RWPE2 (cell line): Measurements from ENCODE around the gene GPR37L1.

Experiments
- ATAC-seq: fragments of 200-7000 bp; cut with Tn5 transposase; 3 replicates; pipeline ENCODE4 v1.9.1; 2021; ENCODE audit warnings: low read depth
- DNase-seq: peaks from one replicate; pipeline ENCODE4 v3.0.0-alpha.2; 2020; ENCODE audit warnings: low spot score
- H3K27ac ChIP-seq: fragments of 450-650 bp; 2 replicates; pipeline ENCODE4 v1.5.1; 2017; ENCODE audit warnings: mild to moderate bottlenecking; ENCODE audit not compliant: poor library complexity, severe bottlenecking
- H3K27me3 ChIP-seq: fragments of 250-450 bp; sonication (Bioruptor Pico); 2 replicates; pipeline ENCODE4 v1.5.1; 2021; ENCODE audit warnings: mild to moderate bottlenecking, moderate library complexity; ENCODE audit not compliant: insufficient read depth, poor library complexity, severe bottlenecking
- H3K36me3 ChIP-seq: fragments of 250-450 bp; sonication (Bioruptor Pico); 2 replicates; pipeline ENCODE4 v1.5.1; 2020; ENCODE audit warnings: low read depth, mild to moderate bottlenecking, moderate library complexity
- H3K4me1 ChIP-seq: fragments of 250-450 bp; sonication (Bioruptor Pico); 2 replicates; pipeline ENCODE4 v1.5.1; 2021; ENCODE audit warnings: mild to moderate bottlenecking, moderate library complexity; ENCODE audit not compliant: insufficient read depth, poor library complexity, severe bottlenecking
- H3K4me3 ChIP-seq: fragments of 250-450 bp; sonication (Bioruptor Pico); 2 replicates; pipeline ENCODE4 v1.5.1; 2021; ENCODE audit warnings: mild to moderate bottlenecking, moderate library complexity; ENCODE audit not compliant: severe bottlenecking
- H3K9me3 ChIP-seq: fragments of 250-450 bp; sonication (Bioruptor Pico); 2 replicates; pipeline ENCODE4 v1.5.1; 2021; ENCODE audit warnings: mild to moderate bottlenecking, moderate library complexity; ENCODE audit not compliant: severe bottlenecking
- TF ChIP-seq, protein P1 (sequence below): fragments of 450-650 bp; IDR thresholded peaks from one replicate; pipeline ENCODE4 v1.5.1; 2017; ENCODE audit warnings: mild to moderate bottlenecking, moderate library complexity; ENCODE audit not compliant: poor library complexity, severe bottlenecking

GPR37L1 gene

DNA sequence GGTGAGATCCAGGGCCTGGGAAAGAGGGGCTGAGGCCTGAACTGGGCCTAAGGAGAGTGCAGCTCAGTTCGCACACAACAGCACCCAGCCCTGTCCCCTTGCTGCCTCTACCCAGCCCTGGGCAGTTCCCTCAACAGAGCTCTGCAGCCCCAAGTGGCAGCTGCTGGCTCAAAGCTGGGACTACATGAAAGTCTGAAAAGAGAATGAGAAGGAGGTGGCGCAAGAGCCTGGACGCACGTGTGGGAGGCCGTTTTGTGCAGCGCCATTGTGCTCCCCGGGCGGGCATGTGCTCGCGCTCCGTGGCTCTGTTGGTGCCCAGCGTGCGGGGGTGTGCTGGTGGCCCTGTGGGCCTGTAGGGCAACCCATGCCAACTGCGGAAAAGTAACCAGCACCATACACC lies 10.3 kb downstream of the GPR37L1 start:
- TF ChIP-seq, protein P1, sequence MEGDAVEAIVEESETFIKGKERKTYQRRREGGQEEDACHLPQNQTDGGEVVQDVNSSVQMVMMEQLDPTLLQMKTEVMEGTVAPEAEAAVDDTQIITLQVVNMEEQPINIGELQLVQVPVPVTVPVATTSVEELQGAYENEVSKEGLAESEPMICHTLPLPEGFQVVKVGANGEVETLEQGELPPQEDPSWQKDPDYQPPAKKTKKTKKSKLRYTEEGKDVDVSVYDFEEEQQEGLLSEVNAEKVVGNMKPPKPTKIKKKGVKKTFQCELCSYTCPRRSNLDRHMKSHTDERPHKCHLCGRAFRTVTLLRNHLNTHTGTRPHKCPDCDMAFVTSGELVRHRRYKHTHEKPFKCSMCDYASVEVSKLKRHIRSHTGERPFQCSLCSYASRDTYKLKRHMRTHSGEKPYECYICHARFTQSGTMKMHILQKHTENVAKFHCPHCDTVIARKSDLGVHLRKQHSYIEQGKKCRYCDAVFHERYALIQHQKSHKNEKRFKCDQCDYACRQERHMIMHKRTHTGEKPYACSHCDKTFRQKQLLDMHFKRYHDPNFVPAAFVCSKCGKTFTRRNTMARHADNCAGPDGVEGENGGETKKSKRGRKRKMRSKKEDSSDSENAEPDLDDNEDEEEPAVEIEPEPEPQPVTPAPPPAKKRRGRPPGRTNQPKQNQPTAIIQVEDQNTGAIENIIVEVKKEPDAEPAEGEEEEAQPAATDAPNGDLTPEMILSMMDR: no peak
- no peak overlapping the region for H3K4me3 ChIP-seq
- H3K27me3 ChIP-seq: no peaks in the 10 kb centered on the region
- H3K4me1 ChIP-seq: no peaks in the 10 kb centered on the region
- ATAC-seq (no peak), DNase-seq (no peak)
- peaks cover 32% of the 10 kb centered on the region for H3K36me3 ChIP-seq
- H3K27ac ChIP-seq: no peak overlapping the region
- no peaks in the 10 kb centered on the region for H3K9me3 ChIP-seq

DNA sequence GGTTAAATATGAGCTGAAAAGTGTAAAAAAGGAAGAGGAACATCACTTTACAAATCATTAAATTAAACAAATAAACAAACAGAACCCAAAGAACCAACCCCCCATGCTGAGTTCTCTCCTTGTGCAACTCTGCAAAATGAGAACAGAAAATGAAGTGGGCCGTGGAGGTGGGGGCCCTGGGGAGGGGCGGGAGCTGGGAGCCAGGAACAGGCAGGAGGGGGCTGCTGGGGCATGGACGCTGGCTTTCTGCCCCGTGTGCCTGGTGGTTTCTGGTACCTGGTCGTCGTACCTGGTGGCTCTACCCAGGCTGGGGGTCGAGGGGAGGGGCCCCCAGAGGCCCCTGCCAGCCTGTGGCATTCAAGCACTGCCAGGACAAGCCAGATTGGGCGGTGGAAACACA lies 10.8 kb downstream of the GPR37L1 start:
- Histone ChIP-seq H3K27ac (no peak overlapping the region), H3K9me3 (no peaks in the 10 kb centered on the region), H3K36me3 (peaks cover 36% of the 10 kb centered on the region), H3K4me3 (no peak overlapping the region), H3K27me3 (no peaks in the 10 kb centered on the region), H3K4me1 (no peaks in the 10 kb centered on the region)
- TF ChIP-seq, protein P1: no peak
- DNase-seq (no peak), ATAC-seq (no peak)

DNA sequence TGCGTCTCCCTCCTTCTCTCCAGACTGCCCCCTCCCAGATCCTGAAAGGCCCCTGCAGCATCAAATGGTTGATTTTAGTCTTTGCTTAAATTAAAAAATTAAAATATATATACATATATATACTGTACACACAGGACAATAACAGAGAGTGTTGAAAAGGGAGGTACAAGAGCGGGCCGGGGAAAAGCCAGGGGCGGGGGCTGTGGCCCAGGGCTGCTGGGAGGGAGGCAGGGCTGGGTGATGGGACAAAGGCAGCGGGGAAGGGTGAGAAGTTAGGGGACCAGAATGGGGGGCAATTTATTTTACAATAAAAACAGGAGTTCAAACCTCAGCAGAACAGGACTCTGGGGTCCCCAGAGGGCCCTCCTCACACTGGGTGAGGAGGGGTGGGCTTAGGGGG lies 11.3 kb downstream of the GPR37L1 start:
- ATAC-seq (no peak), DNase-seq (no peak)
- Histone ChIP-seq H3K36me3 (peaks cover 38% of the 10 kb centered on the region), H3K9me3 (no peaks in the 10 kb centered on the region), H3K27ac (no peak overlapping the region), H3K27me3 (no peaks in the 10 kb centered on the region), H3K4me3 (no peak overlapping the region), H3K4me1 (no peaks in the 10 kb centered on the region)
- TF ChIP-seq, protein P1: no peak

DNA sequence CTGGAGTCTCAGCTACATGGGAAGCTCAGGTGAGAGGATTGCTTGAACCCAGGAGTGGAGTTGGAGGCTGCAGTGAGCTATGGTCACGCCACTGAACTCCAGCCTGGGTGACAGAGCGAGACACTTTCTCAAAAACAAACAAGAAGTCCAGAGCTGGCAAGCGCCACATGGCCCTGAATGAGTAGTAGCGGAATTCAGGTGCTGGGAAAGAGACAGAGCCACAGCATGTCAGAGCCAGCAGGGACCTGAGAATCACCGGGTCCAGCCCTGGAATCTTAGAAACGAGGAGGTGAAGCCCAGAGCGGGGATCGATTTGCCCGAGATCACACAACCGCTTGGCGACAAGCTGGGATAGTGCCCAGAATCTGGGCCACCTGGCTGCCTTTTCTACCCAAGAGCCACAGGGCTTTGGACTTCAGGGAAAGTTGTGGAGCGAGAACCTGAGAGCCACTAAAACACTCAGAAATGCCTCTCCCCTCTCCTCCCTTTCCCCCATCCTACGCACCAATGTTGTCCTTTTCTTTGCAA lies 12.0 kb downstream of the GPR37L1 start:
- no peak for ATAC-seq
- Histone ChIP-seq H3K27me3 (no peaks in the 10 kb centered on the region), H3K4me1 (no peaks in the 10 kb centered on the region), H3K9me3 (no peaks in the 10 kb centered on the region), H3K27ac (no peak overlapping the region), H3K36me3 (peaks cover 38% of the 10 kb centered on the region), H3K4me3 (no peak overlapping the region)
- DNase-seq: no peak
- TF ChIP-seq, protein P1: no peak

DNA sequence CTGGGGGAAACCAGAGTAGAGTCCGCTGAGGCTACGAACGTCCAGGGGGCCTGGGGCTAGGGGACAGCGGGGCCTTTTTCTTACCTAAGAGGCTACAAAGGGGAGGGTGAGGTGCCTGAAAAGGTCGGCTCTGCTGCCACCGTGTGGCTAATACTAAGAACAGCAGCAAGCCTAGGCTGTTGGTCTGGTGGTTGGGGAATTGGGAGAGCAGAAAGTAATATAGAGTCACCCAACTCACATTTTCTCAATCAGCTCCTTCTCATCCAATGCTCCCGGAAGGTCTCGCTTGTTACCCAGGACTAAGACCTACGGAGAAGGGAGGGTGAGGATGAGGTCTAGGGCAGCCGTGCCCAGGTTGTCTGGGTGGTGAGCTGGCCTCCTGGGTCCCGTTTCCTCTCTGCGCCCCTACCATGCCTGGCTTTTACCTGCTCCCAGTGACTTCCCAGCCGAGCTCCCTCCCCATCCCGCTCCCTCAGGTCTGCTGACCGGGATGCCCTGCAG lies 12.6 kb downstream of the GPR37L1 start:
- no peaks in the 10 kb centered on the region for H3K4me1 ChIP-seq
- H3K27ac ChIP-seq: no peak overlapping the region
- H3K27me3 ChIP-seq: no peaks in the 10 kb centered on the region
- TF ChIP-seq, protein P1: peak; percentile 88
- DNase-seq (no peak), ATAC-seq (peak; percentile 79)
- peaks cover 38% of the 10 kb centered on the region for H3K36me3 ChIP-seq
- H3K4me3 ChIP-seq: no peak overlapping the region
- H3K9me3 ChIP-seq: no peaks in the 10 kb centered on the region
